Mesodermal cell (in vitro differentiated cells): ENCODE data around the gene CASP7.

Experiments
- H3K27ac ChIP-seq: 2 replicates; pipeline ENCODE4 v1.7.0; 2013; ENCODE audit warnings: mild to moderate bottlenecking, low read depth, low read length, moderate library complexity; ENCODE audit not compliant: severe bottlenecking
- H3K36me3 ChIP-seq: 2 replicates; pipeline ENCODE4 v1.7.1; 2013; ENCODE audit warnings: mild to moderate bottlenecking, low read length, moderate library complexity; ENCODE audit not compliant: control insufficient read depth, insufficient read depth
- H3K4me1 ChIP-seq: one replicate; pipeline ENCODE4 v1.7.1; 2013; ENCODE audit warnings: mild to moderate bottlenecking, low read length; ENCODE audit not compliant: insufficient read depth, control insufficient read depth, poor library complexity, severe bottlenecking
- H3K4me3 ChIP-seq: 2 replicates; pipeline ENCODE4 v1.7.0; 2013; ENCODE audit warnings: low read length, control low read depth, mild to moderate bottlenecking; ENCODE audit not compliant: insufficient read depth, poor library complexity, severe bottlenecking; ENCODE audit errors: extremely low read depth
- H3K9me3 ChIP-seq: 2 replicates; pipeline ENCODE4 v1.7.1; 2013; ENCODE audit warnings: mild to moderate bottlenecking, low read length, moderate library complexity; ENCODE audit not compliant: control insufficient read depth
- WGBS, 2 experiments: methylation state at CpG; one replicate each; pipeline ENCODE4 v1.1.5; 2013; ENCODE audit warnings: missing lambda C conversion rate in 2 of 2; ENCODE audit not compliant: insufficient coverage in 2 of 2; 5-methylcytosine and 5-hydroxymethylcytosine counted together

Gene CASP7

GRCh38 chr10:113691381-113691780 lies 11.7 kb downstream of the CASP7 start:
- Histone ChIP-seq H3K27ac (no peak overlapping the region), H3K4me1 (no peaks in the 10 kb centered on the region), H3K36me3 (peaks cover 18% of the 10 kb centered on the region), H3K9me3 (peaks cover 28% of the 10 kb centered on the region), H3K4me3 (no peak overlapping the region)
- WGBS, 2 experiments, result 40 to 63% methylated on average over 1 to 2 of the region's 2 CpGs

- H3K9me3 ChIP-seq, result peaks cover 19% of the 10 kb centered on the region
- 87 to 100% methylated on average over 1 to 6 of the region's 6 CpGs for WGBS, 2 experiments
These were observed 12.6 kb downstream of the CASP7 start for GRCh38 chr10:113692271-113692670.

GRCh38 chr10:113693348-113693747 lies 13.6 kb downstream of the CASP7 start:
- Histone ChIP-seq H3K4me1 (no peaks in the 10 kb centered on the region), H3K4me3 (no peak overlapping the region), H3K36me3 (peaks cover 33% of the 10 kb centered on the region), H3K9me3 (peaks cover 16% of the 10 kb centered on the region), H3K27ac (no peak overlapping the region)
- no CpG with 5 or more reads among the region's 2 CpGs for WGBS, 2 experiments

More at GRCh38 chr10:113692271-113692670, 12.6 kb downstream of the CASP7 start:
- H3K36me3 ChIP-seq, result peaks cover 22% of the 10 kb centered on the region
- H3K4me3 ChIP-seq, result no peak overlapping the region
- no peaks in the 10 kb centered on the region for H3K4me1 ChIP-seq
- no peak overlapping the region for H3K27ac ChIP-seq

GRCh38 chr10:113695691-113696090 lies 16.0 kb downstream of the CASP7 start:
- H3K36me3 ChIP-seq, result peaks cover 41% of the 10 kb centered on the region
- H3K27ac ChIP-seq, result no peak overlapping the region
- no peak overlapping the region for H3K4me3 ChIP-seq
- H3K4me1 ChIP-seq, result no peaks in the 10 kb centered on the region
- WGBS, 2 experiments, result 89 to 100% methylated on average over 1 of the region's 1 CpG
- peaks cover 16% of the 10 kb centered on the region for H3K9me3 ChIP-seq

- Histone ChIP-seq H3K4me1 (no peaks in the 10 kb centered on the region), H3K36me3 (peaks cover 34% of the 10 kb centered on the region), H3K27ac (no peak overlapping the region), H3K9me3 (peaks cover 9% of the 10 kb centered on the region), H3K4me3 (no peak overlapping the region)
- 66 to 87% methylated on average over 3 of the region's 3 CpGs for WGBS, 2 experiments
These were observed 17.9 kb downstream of the CASP7 start for GRCh38 chr10:113697595-113697994.

- WGBS, 2 experiments, result 76 to 89% methylated on average over 3 of the region's 6 CpGs
- Histone ChIP-seq H3K27ac (no peak overlapping the region), H3K4me1 (peaks cover 31% of the 10 kb centered on the region), H3K4me3 (no peak overlapping the region), H3K9me3 (no peaks in the 10 kb centered on the region), H3K36me3 (no peaks in the 10 kb centered on the region)
These were observed 25.1 kb downstream of the CASP7 start for GRCh38 chr10:113704637-113705343.

- Histone ChIP-seq H3K4me3 (no peak overlapping the region), H3K9me3 (no peaks in the 10 kb centered on the region), H3K36me3 (no peaks in the 10 kb centered on the region), H3K4me1 (peaks cover 36% of the 10 kb centered on the region), H3K27ac (no peak overlapping the region)
These were observed 25.6 kb downstream of the CASP7 start for GRCh38 chr10:113705344-113705652.

- peaks cover 49% of the 10 kb centered on the region for H3K4me1 ChIP-seq
- no peaks in the 10 kb centered on the region for H3K9me3 ChIP-seq
- H3K36me3 ChIP-seq, result no peaks in the 10 kb centered on the region
- WGBS, 2 experiments, result 77 to 83% methylated on average over 1 to 2 of the region's 5 CpGs
- no peak overlapping the region for H3K27ac ChIP-seq
- no peak overlapping the region for H3K4me3 ChIP-seq
These were observed 26.9 kb downstream of the CASP7 start for GRCh38 chr10:113706623-113707022.

- 100% methylated on average over 1 of the region's 6 CpGs for WGBS, 2 experiments
- Histone ChIP-seq H3K4me3 (no peak overlapping the region), H3K9me3 (no peaks in the 10 kb centered on the region), H3K36me3 (no peaks in the 10 kb centered on the region), H3K27ac (peak overlapping the region; percentile 94), H3K4me1 (peaks cover 54% of the 10 kb centered on the region)
These were observed 28.9 kb downstream of the CASP7 start for GRCh38 chr10:113708640-113709039.

- WGBS, 2 experiments, result 25 to 28% methylated on average over 4 of the region's 8 CpGs
- Histone ChIP-seq H3K4me1 (peaks cover 54% of the 10 kb centered on the region), H3K4me3 (no peak overlapping the region), H3K27ac (peak overlapping the region; percentile 94), H3K36me3 (no peaks in the 10 kb centered on the region), H3K9me3 (no peaks in the 10 kb centered on the region)
These were observed 29.6 kb downstream of the CASP7 start for GRCh38 chr10:113709221-113709838.

GRCh38 chr10:113711142-113711541 lies 31.4 kb downstream of the CASP7 start:
- WGBS, 2 experiments, result 62 to 68% methylated on average over 2 of the region's 2 CpGs
- Histone ChIP-seq H3K9me3 (no peaks in the 10 kb centered on the region), H3K4me1 (peaks cover 45% of the 10 kb centered on the region), H3K4me3 (no peak overlapping the region), H3K36me3 (no peaks in the 10 kb centered on the region), H3K27ac (peak overlapping the region; percentile 94)
